H9 (cell line): ENCODE results near the gene TGFBRAP1. TPM values are rescaled to one million over a fixed set of nuclear protein-coding genes. Genes with fewer than 3 reads are reported as not detected.
A peak's percentile ranks its signal among the peaks of the same experiment; 100 is the strongest.

ENCODE experiments used
- DNase-seq: peaks from one replicate; pipeline ENCODE4 v3.0.0-alpha.2; 2017
- H2AFZ ChIP-seq: one replicate; pipeline ENCODE4 v1.6.1; 2013; ENCODE audit warnings: mild to moderate bottlenecking, low read length, control low read depth, moderate library complexity
- H2AK5ac ChIP-seq: 2 replicates; pipeline ENCODE4 v1.6.1; 2013; ENCODE audit warnings: low read length, control low read depth, mixed read lengths; ENCODE audit not compliant: insufficient read length
- H2BK120ac ChIP-seq: one replicate; pipeline ENCODE4 v1.6.1; 2013; ENCODE audit warnings: low read depth, mild to moderate bottlenecking, low read length, control low read depth, inconsistent platforms; ENCODE audit not compliant: poor library complexity, severe bottlenecking
- H2BK12ac ChIP-seq: 2 replicates; pipeline ENCODE4 v1.6.1; 2013; ENCODE audit warnings: low read length, control low read depth, mixed read lengths, low read depth; ENCODE audit not compliant: insufficient read length
- H2BK15ac ChIP-seq: 2 replicates; pipeline ENCODE4 v1.6.1; 2013; ENCODE audit warnings: low read depth, low read length, control low read depth
- H2BK20ac ChIP-seq: one replicate; pipeline ENCODE4 v1.6.1; 2013; ENCODE audit warnings: low read depth, mild to moderate bottlenecking, low read length, control low read depth, inconsistent platforms; ENCODE audit not compliant: poor library complexity, severe bottlenecking
- H2BK5ac ChIP-seq: 2 replicates; pipeline ENCODE4 v1.6.1; 2013; ENCODE audit warnings: low read length, control low read depth, mixed read lengths; ENCODE audit not compliant: insufficient read length
- H3K14ac ChIP-seq: 2 replicates; pipeline ENCODE4 v1.6.1; 2013; ENCODE audit warnings: low read length, control low read depth; ENCODE audit not compliant: insufficient read depth
- H3K18ac ChIP-seq: 2 replicates; pipeline ENCODE4 v1.6.1; 2013; ENCODE audit warnings: low read depth, mild to moderate bottlenecking, mixed read lengths, low read length, control low read depth; ENCODE audit not compliant: insufficient read length
- H3K23ac ChIP-seq: 2 replicates; pipeline ENCODE4 v1.6.1; 2013; ENCODE audit warnings: low read length, control low read depth, mixed read lengths, low read depth; ENCODE audit not compliant: insufficient read length
- H3K23me2 ChIP-seq: 2 replicates; pipeline ENCODE4 v1.6.1; 2013; ENCODE audit warnings: low read depth, mild to moderate bottlenecking, mixed read lengths, low read length, control low read depth; ENCODE audit not compliant: insufficient read length, poor library complexity, severe bottlenecking
- H3K27ac ChIP-seq: 2 replicates; pipeline ENCODE4 v1.5.1; 2013; ENCODE audit warnings: low read length, control low read depth, mixed read lengths, low read depth; ENCODE audit not compliant: insufficient read length
- H3K27me3 ChIP-seq: 2 replicates; pipeline ENCODE4 v1.6.1; 2013; ENCODE audit warnings: low read length, control low read depth, inconsistent platforms; ENCODE audit not compliant: insufficient read depth
- H3K4ac ChIP-seq: 2 replicates; pipeline ENCODE4 v1.6.1; 2013; ENCODE audit warnings: low read depth, mild to moderate bottlenecking, control low read depth, inconsistent platforms, low read length, moderate library complexity
- H3K4me1 ChIP-seq: 2 replicates; pipeline ENCODE4 v1.6.1; 2013; ENCODE audit warnings: low read length, control low read depth, inconsistent platforms; ENCODE audit not compliant: insufficient read depth
- H3K4me2 ChIP-seq: 2 replicates; pipeline ENCODE4 v1.6.1; 2013; ENCODE audit warnings: low read length, control low read depth, mixed read lengths; ENCODE audit not compliant: insufficient read length, insufficient read depth
- H3K56ac ChIP-seq: 2 replicates; pipeline ENCODE4 v1.6.1; 2013; ENCODE audit warnings: low read depth, mild to moderate bottlenecking, mixed read lengths, low read length, control low read depth; ENCODE audit not compliant: insufficient read length
- H3K79me1 ChIP-seq: 2 replicates; pipeline ENCODE4 v1.6.1; 2013; ENCODE audit warnings: low read depth, mild to moderate bottlenecking, moderate library complexity, low read length, control low read depth, inconsistent platforms; ENCODE audit not compliant: insufficient read depth, poor library complexity, severe bottlenecking
- H3K79me2 ChIP-seq: 2 replicates; pipeline ENCODE4 v1.6.1; 2013; ENCODE audit warnings: low read length, control low read depth, inconsistent platforms; ENCODE audit not compliant: insufficient read depth
- H3K9ac ChIP-seq: 2 replicates; pipeline ENCODE4 v1.6.1; 2013; ENCODE audit warnings: low read length, control low read depth, mixed read lengths; ENCODE audit not compliant: insufficient read length; ENCODE audit errors: extremely low read depth
- H3K9me3 ChIP-seq: one replicate; pipeline ENCODE4 v1.6.1; 2013; ENCODE audit warnings: low read depth, low read length, inconsistent platforms; ENCODE audit not compliant: control insufficient read depth
- H3T11ph ChIP-seq: one replicate; pipeline ENCODE4 v1.6.1; 2013; ENCODE audit warnings: mild to moderate bottlenecking, low read length, control low read depth, inconsistent platforms
- H4K20me1 ChIP-seq: one replicate; pipeline ENCODE4 v1.6.1; 2013; ENCODE audit not compliant: control insufficient read depth, insufficient read length, insufficient read depth
- H4K5ac ChIP-seq: 2 replicates; pipeline ENCODE4 v1.6.1; 2013; ENCODE audit warnings: low read depth, mild to moderate bottlenecking, mixed read lengths, low read length, control low read depth; ENCODE audit not compliant: insufficient read length
- H4K8ac ChIP-seq: replicated peaks from 2 replicates; pipeline ENCODE4 v1.6.1; 2013; ENCODE audit warnings: low read length, control low read depth, mixed read lengths, low read depth; ENCODE audit not compliant: insufficient read length
- H4K91ac ChIP-seq: 2 replicates; pipeline ENCODE4 v1.6.1; 2013; ENCODE audit warnings: low read depth, mild to moderate bottlenecking, moderate library complexity, mixed read lengths, low read length, control low read depth; ENCODE audit not compliant: insufficient read length
- H3K27ac Mint-ChIP-seq, 3 experiments: 2 replicates in 2 of 3; 3 replicates in 1 of 3; pipeline ENCODE4 v1.8.0; 2020 to 2021; ENCODE audit warnings: mixed read lengths in 3 of 3, mild to moderate bottlenecking in 1 of 3, moderate library complexity in 1 of 3
- H3K27me3 Mint-ChIP-seq: 2 replicates; pipeline ENCODE4 v1.8.0; 2021; ENCODE audit warnings: low read depth, mild to moderate bottlenecking, moderate library complexity, mixed read lengths
- H3K36me3 Mint-ChIP-seq, 3 experiments: 2 replicates in 2 of 3; 3 replicates in 1 of 3; pipeline ENCODE4 v1.8.0; 2020 to 2021; ENCODE audit warnings: low read depth in 3 of 3, mixed read lengths in 3 of 3; ENCODE audit not compliant: insufficient read depth in 1 of 3
- H3K4me1 Mint-ChIP-seq, 2 experiments: 2 replicates each; pipeline ENCODE4 v1.8.0; 2020; ENCODE audit warnings: mixed read lengths in 2 of 2
- H3K4me3 Mint-ChIP-seq, 2 experiments: 2 replicates in 1 of 2; 3 replicates in 1 of 2; pipeline ENCODE4 v1.8.0; 2020 to 2021; ENCODE audit warnings: mild to moderate bottlenecking in 2 of 2, mixed read lengths in 2 of 2, moderate library complexity in 1 of 2
- H3K9me3 Mint-ChIP-seq, 2 experiments: 2 replicates in 1 of 2; 3 replicates in 1 of 2; pipeline ENCODE4 v1.8.0; 2020; ENCODE audit warnings: mild to moderate bottlenecking in 2 of 2, mixed read lengths in 2 of 2, moderate library complexity in 1 of 2
- WGBS: extraction: QIAGEN DNeasy Blood & Tissue Kit; methylation state at CpG from one replicate; pipeline ENCODE4 v1.1.7; 2013; ENCODE audit warnings: missing lambda C conversion rate, low lambda C conversion rate, mixed read lengths; ENCODE audit not compliant: insufficient read length; ENCODE audit errors: extremely low coverage; 5-methylcytosine and 5-hydroxymethylcytosine counted together
- total RNA-seq: library from RNA; stranded (reverse); gene quantifications from 2 replicates; pipeline ENCODE4 v1.2.1, GENCODE V29; 2021
- TF ChIP-seq, protein P1 (sequence below): fragments of 200-600 bp; sonication (generic); conservative IDR thresholded peaks from 3 replicates; pipeline ENCODE4 v1.8.0; 2021; ENCODE audit warnings: antibody characterized with exemption, mild to moderate bottlenecking

TGFBRAP1 gene
- total RNA-seq, 1 experiment from 2014 or later = 23.6 TPM

DNA sequence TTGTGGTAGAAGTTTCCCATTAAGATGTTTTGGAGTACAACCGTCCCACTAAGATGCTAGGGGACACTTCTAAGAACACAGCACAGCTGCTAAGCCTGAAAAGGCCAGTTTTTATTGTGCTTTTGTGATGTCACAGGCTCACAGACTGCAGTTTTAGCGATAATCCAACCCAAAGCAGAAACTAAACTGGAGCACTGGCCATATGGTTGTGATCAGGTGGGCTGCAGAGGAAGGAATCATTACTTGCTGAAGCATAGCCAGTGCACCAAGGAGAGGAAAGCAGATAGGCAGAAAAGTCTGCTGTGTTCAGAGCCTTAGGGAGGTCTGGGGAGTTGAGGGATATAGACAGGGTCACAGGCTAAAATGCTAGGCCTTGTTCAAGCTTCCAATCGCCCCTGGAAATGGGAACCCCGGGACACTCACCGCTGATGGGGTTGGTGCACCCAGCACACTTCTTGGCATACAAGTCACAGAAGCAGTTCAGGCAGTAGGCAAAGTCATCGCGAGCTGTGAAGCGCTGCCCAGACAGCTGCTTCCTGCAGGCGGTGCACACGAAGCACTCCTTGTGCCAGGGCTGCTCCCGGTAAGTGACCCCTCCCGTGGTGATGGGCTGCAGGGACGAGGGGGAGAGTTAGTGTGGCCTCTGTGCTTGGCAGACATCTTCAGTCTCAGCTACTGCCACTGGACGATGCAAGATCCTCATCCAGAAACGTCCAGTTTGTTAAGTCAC, 33.5 kb upstream of the TGFBRAP1 start:
- Histone ChIP-seq H4K91ac (no peak overlapping the region), H4K8ac (no peak overlapping the region), H3K27me3 (no peaks in the 10 kb centered on the region), H3K9me3 (no peaks in the 10 kb centered on the region), H3K79me1 (no peaks in the 10 kb centered on the region), H3K23me2 (no peaks in the 10 kb centered on the region), H4K20me1 (no peaks in the 10 kb centered on the region), H3K27ac (no peak overlapping the region), H3K56ac (no peak overlapping the region), H3K9ac (no peak overlapping the region), H3K4me1 (no peaks in the 10 kb centered on the region), H2BK120ac (no peak overlapping the region), H3K23ac (no peak overlapping the region), H3T11ph (no peak overlapping the region), H2BK12ac (no peak overlapping the region), H3K14ac (no peak overlapping the region), H2AK5ac (no peak overlapping the region), H3K79me2 (no peaks in the 10 kb centered on the region), H2AFZ (no peak overlapping the region), H2BK20ac (no peak overlapping the region), H4K5ac (no peak overlapping the region), H3K4me2 (no peak overlapping the region), H2BK15ac (no peak overlapping the region), H3K4ac (no peak overlapping the region), H3K18ac (no peak overlapping the region), H2BK5ac (no peak overlapping the region)
- Mint-ChIP-seq H3K27ac (peak overlapping the region in 2 of 3 experiments; percentile 9 to 62; a peak in 2 of 7 replicates), H3K36me3 (peaks cover 16 to 67% (median 45%) of the 10 kb centered on the region in 3 experiments), H3K9me3 (no peaks in the 10 kb centered on the region), H3K27me3 (no peaks in the 10 kb centered on the region), H3K4me3 (no peak overlapping the region), H3K4me1 (no peaks in the 10 kb centered on the region)
- no CpG with 5 or more reads among the region's 15 CpGs for WGBS
- no peak for DNase-seq
- TF ChIP-seq, protein P1, sequence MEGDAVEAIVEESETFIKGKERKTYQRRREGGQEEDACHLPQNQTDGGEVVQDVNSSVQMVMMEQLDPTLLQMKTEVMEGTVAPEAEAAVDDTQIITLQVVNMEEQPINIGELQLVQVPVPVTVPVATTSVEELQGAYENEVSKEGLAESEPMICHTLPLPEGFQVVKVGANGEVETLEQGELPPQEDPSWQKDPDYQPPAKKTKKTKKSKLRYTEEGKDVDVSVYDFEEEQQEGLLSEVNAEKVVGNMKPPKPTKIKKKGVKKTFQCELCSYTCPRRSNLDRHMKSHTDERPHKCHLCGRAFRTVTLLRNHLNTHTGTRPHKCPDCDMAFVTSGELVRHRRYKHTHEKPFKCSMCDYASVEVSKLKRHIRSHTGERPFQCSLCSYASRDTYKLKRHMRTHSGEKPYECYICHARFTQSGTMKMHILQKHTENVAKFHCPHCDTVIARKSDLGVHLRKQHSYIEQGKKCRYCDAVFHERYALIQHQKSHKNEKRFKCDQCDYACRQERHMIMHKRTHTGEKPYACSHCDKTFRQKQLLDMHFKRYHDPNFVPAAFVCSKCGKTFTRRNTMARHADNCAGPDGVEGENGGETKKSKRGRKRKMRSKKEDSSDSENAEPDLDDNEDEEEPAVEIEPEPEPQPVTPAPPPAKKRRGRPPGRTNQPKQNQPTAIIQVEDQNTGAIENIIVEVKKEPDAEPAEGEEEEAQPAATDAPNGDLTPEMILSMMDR = no peak
